ENCODE data around the gene CEP126. TPM values are rescaled to one million over a fixed set of nuclear protein-coding genes. Genes with fewer than 3 reads are reported as not detected.

CEP126 gene
- total and polyA plus RNA-seq, 2 of the 13 experiments (the other 11 are each of a cell fraction or from before 2014, with no cell fraction given): 1.4 to 1.7 TPM

DNA sequence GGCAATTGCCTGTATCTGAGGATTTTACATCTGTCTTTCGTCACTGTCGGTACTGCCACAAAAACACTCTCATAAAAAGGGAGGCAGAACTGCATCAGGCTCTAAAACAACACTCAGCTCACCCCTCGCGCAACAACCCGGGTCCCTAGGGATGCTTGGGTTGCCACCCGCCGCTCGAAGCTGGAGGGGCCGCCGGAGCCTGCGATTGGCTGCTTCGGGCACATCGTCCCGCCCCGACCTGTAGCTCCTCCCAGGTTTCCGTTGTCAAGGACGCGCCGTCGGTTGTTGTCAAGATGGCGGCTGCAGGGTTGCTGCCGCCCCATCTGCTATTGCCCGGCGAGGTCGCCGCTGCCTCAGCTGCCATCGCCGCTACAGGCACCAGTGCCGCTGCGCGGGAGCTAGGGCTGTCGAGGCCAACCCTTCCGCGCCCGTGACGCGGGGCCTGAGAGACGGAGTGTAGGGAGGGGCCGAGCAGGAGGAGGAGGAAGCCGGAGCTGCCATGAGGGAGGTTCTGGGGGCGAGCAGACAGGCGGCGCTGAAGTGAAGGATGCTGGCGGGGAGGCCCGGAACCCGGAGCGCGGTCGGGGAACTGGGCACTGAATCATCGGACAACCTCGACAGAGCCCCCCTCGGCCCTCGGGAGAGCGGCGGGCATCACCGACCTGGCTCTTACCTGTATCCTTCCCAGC is at the start of gene CEP126 (continued):
- TF ChIP-seq, protein P1, sequence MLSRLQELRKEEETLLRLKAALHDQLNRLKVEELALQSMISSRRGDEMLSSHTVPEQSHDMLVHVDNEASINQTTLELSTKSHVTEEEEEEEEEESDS (CRISPR knock-in tag; IDR thresholded peaks at IDR 0.05; ENCODE audit: borderline replicate concordance): peak; percentile 54; the same call in 1 of the 2 replicates
- TF ChIP-seq, protein P2, sequence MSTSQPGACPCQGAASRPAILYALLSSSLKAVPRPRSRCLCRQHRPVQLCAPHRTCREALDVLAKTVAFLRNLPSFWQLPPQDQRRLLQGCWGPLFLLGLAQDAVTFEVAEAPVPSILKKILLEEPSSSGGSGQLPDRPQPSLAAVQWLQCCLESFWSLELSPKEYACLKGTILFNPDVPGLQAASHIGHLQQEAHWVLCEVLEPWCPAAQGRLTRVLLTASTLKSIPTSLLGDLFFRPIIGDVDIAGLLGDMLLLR (CRISPR knock-in tag; IDR thresholded peaks at IDR 0.05): no peak
- TF ChIP-seq, protein P3, sequence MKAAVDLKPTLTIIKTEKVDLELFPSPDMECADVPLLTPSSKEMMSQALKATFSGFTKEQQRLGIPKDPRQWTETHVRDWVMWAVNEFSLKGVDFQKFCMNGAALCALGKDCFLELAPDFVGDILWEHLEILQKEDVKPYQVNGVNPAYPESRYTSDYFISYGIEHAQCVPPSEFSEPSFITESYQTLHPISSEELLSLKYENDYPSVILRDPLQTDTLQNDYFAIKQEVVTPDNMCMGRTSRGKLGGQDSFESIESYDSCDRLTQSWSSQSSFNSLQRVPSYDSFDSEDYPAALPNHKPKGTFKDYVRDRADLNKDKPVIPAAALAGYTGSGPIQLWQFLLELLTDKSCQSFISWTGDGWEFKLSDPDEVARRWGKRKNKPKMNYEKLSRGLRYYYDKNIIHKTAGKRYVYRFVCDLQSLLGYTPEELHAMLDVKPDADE (CRISPR knock-in tag; IDR thresholded peaks at IDR 0.05): no peak
- TF ChIP-seq ZNF746 (CRISPR knock-in tag; IDR thresholded peaks at IDR 0.05) (no peak), ZNF225 (CRISPR knock-in tag; IDR thresholded peaks at IDR 0.05) (peak; percentile 87), HOXD1 (CRISPR knock-in tag; IDR thresholded peaks at IDR 0.05) (no peak; the same call in 1 of the 2 replicates), SP5 (CRISPR knock-in tag; IDR thresholded peaks at IDR 0.05; ENCODE audit: borderline replicate concordance, low read depth) (0 out of 2 replicates have a peak, but pooled peaks have one; percentile 17), ZBTB3 (CRISPR knock-in tag; IDR thresholded peaks at IDR 0.05; ENCODE audit: borderline replicate concordance, low read depth) (no peak), ZNF496 (CRISPR knock-in tag; IDR thresholded peaks at IDR 0.05; ENCODE audit: insufficient replicate concordance) (no peak), POLR2AphosphoS2 (IDR thresholded peaks at IDR 0.05; ENCODE audit: low read depth, low read length) (no peak), MBD4 (IDR thresholded peaks at IDR 0.05; ENCODE audit: borderline replicate concordance, low read length) (no peak), KLF13 (CRISPR knock-in tag; IDR thresholded peaks at IDR 0.05) (peak; percentile 30; the same call in 1 of the 2 replicates), BRCA1 (CRISPR knock-in tag; IDR thresholded peaks at IDR 0.05) (no peak), DNMT3B (CRISPR knock-in tag; conservative IDR thresholded peaks at IDR 0.05) (0 out of 2 replicates have a peak, but pooled peaks have one; percentile 23), ZSCAN12 (CRISPR knock-in tag; IDR thresholded peaks at IDR 0.05) (no peak), ZBTB20 (CRISPR knock-in tag; IDR thresholded peaks at IDR 0.05; ENCODE audit: borderline replicate concordance, low read depth) (no peak), ZNF138 (CRISPR knock-in tag; IDR thresholded peaks at IDR 0.05; ENCODE audit: low read depth) (no peak)
- TF ChIP-seq, protein P4, sequence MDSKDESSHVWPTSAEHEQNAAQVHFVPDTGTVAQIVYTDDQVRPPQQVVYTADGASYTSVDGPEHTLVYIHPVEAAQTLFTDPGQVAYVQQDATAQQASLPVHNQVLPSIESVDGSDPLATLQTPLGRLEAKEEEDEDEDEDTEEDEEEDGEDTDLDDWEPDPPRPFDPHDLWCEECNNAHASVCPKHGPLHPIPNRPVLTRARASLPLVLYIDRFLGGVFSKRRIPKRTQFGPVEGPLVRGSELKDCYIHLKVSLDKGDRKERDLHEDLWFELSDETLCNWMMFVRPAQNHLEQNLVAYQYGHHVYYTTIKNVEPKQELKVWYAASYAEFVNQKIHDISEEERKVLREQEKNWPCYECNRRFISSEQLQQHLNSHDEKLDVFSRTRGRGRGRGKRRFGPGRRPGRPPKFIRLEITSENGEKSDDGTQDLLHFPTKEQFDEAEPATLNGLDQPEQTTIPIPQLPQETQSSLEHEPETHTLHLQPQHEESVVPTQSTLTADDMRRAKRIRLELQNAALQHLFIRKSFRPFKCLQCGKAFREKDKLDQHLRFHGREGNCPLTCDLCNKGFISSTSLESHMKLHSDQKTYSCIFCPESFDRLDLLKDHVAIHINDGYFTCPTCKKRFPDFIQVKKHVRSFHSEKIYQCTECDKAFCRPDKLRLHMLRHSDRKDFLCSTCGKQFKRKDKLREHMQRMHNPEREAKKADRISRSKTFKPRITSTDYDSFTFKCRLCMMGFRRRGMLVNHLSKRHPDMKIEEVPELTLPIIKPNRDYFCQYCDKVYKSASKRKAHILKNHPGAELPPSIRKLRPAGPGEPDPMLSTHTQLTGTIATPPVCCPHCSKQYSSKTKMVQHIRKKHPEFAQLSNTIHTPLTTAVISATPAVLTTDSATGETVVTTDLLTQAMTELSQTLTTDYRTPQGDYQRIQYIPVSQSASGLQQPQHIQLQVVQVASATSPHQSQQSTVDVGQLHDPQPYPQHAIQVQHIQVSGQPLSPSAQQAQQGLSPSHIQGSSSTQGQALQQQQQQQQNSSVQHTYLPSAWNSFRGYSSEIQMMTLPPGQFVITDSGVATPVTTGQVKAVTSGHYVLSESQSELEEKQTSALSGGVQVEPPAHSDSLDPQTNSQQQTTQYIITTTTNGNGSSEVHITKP (CRISPR knock-in tag; IDR thresholded peaks at IDR 0.05; ENCODE audit: low read depth): 0 out of 2 replicates have a peak, but pooled peaks have one; percentile 30
- TF ChIP-seq, protein P5, sequence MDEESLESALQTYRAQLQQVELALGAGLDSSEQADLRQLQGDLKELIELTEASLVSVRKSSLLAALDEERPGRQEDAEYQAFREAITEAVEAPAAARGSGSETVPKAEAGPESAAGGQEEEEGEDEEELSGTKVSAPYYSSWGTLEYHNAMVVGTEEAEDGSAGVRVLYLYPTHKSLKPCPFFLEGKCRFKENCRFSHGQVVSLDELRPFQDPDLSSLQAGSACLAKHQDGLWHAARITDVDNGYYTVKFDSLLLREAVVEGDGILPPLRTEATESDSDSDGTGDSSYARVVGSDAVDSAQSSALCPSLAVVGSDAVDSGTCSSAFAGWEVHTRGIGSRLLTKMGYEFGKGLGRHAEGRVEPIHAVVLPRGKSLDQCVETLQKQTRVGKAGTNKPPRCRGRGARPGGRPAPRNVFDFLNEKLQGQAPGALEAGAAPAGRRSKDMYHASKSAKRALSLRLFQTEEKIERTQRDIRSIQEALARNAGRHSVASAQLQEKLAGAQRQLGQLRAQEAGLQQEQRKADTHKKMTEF (CRISPR knock-in tag; IDR thresholded peaks at IDR 0.05): peak; percentile 80; the same call in 1 of the 2 replicates
- TF ChIP-seq, protein P6, sequence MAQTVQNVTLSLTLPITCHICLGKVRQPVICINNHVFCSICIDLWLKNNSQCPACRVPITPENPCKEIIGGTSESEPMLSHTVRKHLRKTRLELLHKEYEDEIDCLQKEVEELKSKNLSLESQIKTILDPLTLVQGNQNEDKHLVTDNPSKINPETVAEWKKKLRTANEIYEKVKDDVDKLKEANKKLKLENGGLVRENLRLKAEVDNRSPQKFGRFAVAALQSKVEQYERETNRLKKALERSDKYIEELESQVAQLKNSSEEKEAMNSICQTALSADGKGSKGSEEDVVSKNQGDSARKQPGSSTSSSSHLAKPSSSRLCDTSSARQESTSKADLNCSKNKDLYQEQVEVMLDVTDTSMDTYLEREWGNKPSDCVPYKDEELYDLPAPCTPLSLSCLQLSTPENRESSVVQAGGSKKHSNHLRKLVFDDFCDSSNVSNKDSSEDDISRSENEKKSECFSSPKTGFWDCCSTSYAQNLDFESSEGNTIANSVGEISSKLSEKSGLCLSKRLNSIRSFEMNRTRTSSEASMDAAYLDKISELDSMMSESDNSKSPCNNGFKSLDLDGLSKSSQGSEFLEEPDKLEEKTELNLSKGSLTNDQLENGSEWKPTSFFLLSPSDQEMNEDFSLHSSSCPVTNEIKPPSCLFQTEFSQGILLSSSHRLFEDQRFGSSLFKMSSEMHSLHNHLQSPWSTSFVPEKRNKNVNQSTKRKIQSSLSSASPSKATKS (CRISPR knock-in tag; IDR thresholded peaks at IDR 0.05): no peak

Data from HepG2 (cell line).